ENCODE results near the gene TMPRSS2.

The TMPRSS2 gene

GRCh38 chr21:41480086-41480690 lies 27.8 kb downstream of the TMPRSS2 start:
- no peak for DNase-seq

- DNase-seq = no peak
Observed at GRCh38 chr21:41479686-41480085, 28.3 kb downstream of the TMPRSS2 start.

DNA sequence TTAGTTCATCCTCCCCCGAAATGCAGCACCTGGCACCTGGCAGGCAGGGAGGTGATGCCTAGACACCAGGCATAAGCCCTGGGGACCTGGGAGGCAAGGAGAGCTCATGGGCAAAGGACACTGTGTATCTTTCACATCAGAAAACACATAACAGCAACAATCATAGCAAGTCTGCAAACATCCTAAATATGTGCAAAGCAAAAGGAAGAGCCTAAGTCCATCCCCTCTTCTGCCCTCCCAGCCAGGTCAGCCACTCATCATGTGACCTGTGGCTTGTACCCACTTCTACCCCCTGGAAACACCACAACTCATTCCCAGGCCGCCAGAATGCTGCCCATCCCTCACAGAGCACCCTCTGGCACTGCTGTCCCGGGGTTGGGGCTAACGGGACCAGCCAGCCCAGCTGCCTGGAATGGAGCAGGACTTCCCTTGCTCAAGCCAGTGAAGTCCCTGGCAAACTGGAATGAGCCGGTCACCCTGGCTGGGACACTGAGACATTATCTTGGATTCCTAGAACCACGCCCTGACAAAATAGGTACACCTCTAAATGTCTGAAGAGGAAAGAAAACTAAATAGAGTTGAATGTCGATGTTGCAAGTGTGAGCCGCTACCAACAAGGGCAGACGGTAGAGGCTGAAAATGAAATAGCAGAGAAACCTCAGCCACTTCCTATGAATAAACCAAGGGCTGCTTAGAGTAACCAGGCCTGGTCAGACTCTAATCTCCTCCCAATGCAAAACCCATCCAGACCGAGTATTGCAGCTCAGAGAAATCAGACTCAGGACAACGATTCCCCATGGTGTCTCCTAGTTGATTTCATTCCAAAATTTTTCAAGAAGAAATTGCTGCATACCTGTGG lies 29.4 kb downstream of the TMPRSS2 start:
- DNase-seq = no peak

GRCh38 chr21:41477641-41478318 lies 30.2 kb downstream of the TMPRSS2 start:
- no peak for DNase-seq

DNA sequence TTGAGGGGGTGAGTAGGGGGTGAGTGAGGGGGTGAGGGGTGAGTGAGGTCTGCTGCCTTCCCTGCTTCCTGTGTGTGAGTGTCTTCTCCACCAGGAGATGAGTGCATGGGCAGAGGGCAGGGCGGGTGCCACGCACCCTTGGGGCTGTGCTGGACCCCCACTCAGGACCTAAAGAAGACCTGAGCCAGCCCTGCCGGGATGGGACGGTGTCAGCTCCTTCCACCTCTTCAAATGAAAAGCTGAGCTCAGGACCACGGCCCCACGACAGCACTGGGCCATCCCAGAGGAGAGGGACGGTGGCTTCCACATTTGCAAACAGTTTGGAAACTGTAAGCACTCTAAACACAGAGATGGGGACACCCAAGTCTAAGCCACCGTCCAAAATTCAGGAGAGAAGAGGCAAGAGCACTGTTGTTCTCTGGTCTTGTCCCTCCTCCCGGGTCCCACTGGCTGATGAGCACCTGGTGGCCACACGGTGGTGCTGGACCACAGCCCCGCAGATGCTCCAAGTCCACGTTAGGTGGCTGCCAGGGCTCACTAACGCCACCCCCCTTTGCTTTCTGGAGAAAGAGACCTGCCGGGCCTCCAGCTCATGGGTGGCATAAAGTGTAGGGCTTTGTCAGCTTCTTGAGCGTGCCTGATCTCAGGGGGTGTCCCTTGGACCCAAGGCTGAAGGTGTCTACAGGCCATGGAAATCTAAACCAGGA lies 32.1 kb downstream of the TMPRSS2 start:
- DNase-seq = no peak

GRCh38 chr21:41472753-41473548 lies 35.0 kb downstream of the TMPRSS2 start:
- DNase-seq = no peak

- DNase-seq = no peak
Observed at GRCh38 chr21:41470054-41470453, 37.9 kb downstream of the TMPRSS2 start.

- DNase-seq = no peak
Observed at GRCh38 chr21:41466024-41466820, 41.7 kb downstream of the TMPRSS2 start.

DNA sequence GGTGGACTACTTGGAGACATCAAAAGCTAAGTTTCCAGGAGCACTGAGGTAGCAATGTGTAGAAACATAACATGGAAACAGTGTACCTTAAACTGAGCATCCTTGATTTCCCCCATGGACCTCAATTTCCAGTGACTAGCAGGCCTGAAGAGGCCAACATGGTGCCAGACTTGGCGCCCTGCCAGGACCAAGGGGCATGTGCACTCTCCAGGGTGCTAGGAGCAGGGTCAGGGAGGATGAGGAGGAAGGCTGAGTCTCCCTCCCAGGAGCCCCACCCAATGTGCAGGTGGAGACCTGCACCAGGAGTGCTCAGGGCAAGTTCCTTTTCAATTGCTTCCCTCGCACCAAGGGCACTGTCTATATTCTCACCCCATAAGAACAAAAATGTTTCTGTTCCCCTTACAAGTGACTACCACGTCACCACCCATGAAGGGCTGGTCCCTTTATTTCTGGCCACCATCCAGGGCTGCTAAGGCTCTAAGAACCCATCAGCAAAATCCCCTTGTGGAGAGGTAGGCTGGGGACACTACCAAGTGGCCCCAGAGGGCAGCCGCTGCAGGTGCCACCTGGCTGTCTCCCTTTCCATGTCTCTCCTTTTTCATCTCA lies 42.7 kb downstream of the TMPRSS2 start:
- DNase-seq = no peak

GRCh38 chr21:41460578-41461527 lies 47.1 kb downstream of the TMPRSS2 start:
- peak; percentile 51 for DNase-seq

DNA sequence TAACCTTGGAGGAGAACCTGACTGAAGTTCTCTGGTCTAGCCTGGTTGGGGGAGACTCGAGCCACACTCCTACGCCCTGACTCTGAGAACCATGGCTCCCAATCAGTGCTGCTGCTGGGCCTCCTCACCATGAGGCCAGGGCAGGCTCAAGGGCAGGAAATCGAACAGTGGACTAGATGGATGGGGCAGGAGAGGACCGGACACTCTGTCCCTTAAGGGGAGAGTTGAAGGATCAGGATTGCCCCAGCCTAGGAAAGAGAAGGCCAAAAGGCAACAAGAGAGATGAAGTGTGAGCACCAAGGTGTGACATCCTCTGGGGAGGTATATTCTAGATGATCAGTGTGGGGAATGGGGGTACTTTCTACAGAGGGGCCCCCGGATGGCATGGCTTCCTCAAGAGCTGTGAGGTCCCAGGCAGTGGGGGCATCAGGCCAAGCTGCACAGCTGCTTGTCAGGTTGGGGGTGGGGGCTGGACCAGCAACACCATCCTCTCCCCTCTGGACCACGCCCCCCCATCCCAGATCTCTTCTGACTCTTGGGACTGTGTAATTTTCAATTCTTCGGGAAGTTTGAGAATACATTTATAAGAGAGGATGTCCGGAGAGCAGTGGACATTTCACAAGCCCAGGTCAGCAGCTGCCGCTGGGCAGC lies 47.9 kb downstream of the TMPRSS2 start:
- DNase-seq = no peak

DNA sequence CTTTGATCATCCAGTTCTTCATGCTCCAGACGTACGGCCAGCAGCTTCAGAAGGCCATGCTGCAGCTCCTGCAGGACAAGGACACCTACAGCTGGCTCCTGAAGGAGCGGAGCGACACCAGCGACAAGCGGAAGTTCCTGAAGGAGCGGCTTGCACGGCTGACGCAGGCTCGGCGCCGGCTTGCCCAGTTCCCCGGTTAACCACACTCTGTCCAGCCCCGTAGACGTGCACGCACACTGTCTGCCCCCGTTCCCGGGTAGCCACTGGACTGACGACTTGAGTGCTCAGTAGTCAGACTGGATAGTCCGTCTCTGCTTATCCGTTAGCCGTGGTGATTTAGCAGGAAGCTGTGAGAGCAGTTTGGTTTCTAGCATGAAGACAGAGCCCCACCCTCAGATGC lies 49.4 kb downstream of the TMPRSS2 start:
- no peak for DNase-seq

DNA sequence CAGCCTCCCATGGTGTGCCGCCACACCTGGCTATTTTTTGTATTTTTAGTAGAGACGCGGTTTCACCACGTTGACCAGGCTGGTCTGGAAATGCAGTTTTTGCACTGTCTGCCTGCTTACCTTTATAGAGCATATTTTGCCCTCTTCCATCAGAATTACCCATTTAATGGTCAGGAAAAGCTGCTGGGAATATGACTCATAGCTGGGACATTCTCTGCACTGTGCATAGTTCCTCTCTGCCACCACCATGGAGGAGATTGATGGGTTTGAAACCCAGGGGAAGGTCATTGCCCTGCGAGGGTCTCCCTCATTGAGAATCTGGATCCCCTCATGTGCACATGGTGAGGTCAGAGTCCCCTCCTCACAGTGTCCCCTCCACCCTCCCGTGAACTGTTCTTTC lies 49.8 kb downstream of the TMPRSS2 start:
- no peak for DNase-seq

DNA sequence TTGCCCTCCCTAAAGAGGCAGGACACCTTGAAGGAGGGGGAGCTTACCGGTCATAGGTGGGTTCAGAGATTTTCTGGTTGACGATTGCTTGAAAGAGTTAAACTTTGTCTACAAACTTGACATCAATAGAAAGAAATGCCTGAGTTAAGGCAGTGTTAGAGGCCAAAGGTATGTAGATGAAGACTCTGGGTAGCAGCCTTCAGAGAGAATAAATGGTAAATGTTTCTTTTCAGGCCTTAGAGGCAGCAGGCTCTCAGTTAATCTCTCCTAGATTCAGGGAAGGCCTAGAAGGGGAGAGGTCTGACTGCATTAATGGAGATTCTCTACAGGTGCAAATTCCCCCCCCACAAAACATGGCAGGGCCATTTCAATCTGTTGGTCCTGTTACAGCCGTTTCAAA lies 54.2 kb downstream of the TMPRSS2 start:
- no peak for DNase-seq

DNA sequence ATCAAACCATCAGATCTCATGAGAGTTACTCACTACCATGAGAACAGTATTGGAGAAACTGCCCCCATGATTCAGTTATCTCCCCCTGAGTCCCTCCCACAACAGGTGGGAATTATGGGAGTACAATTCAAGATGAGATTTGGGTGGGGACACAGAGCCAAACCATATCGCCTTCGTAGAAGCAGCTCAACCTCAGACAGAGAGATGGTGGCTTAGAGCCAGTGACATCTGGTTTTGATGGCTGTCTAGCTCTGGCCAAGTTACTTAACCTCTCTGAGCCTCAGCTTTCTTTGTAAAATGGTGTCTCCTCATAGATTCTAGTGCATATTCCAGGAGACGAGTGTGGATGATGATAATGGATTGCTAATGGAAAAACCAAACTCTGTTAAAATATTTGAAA lies 54.8 kb downstream of the TMPRSS2 start:
- no peak for DNase-seq

DNA sequence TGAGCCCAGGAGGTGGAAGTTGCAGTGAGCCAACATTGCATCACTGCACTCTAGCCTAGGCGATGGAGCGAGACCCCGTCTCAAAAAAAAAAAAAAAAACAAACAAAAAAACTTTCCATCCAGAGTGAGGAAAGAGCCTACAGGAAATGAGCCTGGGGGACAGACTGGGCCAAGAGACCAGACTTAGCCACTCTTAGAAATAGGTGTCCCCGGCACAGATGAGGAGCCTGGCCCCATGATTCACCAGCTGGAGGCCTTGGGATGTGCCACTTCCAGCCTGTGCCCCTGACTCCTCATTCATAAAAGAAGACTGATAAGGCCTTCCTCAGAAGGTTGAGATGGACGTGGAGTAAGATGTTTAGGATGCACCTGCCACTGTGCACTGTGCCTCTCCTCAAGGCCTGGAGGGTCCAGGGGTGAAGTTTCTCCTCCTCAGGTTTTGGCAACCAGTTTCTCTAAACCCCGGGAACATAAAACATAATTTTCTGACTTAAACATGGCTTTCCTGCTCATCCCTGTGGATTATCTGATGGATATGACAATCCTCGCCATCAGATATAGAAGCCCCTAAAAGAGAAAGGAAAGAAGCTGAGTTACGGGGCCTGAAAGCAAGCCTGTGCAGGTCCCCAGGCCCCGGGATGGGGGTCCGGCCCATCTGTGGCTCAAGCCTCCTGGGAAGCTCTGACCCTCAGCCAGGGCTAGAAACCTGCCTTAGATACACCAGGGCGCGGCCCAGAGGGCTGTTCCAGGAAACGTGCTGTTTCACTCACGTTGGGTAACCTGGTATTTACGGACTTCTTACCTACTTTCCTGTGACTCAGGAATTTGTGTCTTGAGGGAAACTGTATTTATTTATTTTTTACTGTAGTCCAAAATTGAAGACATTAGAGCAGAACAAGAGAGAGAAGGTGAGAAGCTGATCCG lies 55.9 kb downstream of the TMPRSS2 start:
- no peak for DNase-seq

DNA sequence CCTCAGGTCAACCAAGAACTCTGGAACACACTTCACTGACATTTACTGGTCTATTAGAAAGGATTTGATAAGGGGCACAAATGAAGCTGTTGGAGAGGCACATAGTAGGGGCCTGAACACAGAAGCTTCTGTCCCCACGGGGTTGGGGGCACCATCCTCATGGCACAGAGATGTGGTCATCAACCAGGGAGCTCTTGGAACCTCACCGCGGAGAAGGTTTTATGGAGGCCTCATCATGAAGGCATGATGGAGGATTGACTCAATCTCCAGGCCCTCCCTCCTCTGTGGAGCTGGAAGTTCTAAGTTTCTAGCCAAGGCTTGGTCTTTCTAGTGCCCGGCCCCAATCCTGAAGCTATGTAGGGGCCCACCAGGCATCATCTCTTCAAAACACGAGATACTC lies 58.3 kb downstream of the TMPRSS2 start:
- DNase-seq = no peak

DNA sequence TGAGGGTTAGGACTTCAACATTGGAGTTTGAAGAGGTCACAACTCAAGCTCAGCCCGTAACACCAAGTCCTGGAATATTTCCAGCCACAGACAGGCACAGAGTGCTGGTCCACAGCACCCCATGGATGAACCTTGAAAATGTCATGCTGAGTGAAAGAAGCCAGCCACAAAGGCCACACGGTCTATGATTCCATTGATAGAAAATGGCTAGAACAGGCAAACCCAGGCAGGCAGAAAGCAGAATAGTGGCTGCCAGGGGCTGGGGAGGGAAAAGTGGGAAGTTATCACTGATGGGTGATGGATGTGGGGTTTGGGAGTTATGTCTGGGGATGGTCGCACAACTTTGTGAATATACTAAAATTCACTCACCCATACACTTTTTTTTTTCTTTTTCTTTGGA lies 60.6 kb downstream of the TMPRSS2 start:
- DNase-seq = no peak
